ENCODE results near the gene MTCH1.

The MTCH1 gene

GRCh38 chr6:36985808-36986703, at the start of gene MTCH1:
TSS of gene MTCH1 (minus strand) at chr6:36986196. CDS start at chr6:36986173, 23 bp downstream.
- DNase-seq (ENCODE audit: low read depth) = peak; percentile 93

- DNase-seq (ENCODE audit: low read depth) = no peak
These were observed 48.1 kb upstream of the MTCH1 start for GRCh38 chr6:37033819-37034795.

- peak; percentile 24 for DNase-seq (ENCODE audit: low read depth)
These were observed 47.3 kb upstream of the MTCH1 start for GRCh38 chr6:37033255-37033654.

- no peak for DNase-seq (ENCODE audit: low read depth)
These were observed 46.2 kb upstream of the MTCH1 start for GRCh38 chr6:37032239-37032638.

GRCh38 chr6:37030599-37030998, 44.6 kb upstream of the MTCH1 start:
- no peak for DNase-seq (ENCODE audit: low read depth)

GRCh38 chr6:37029249-37029971, 43.4 kb upstream of the MTCH1 start:
- DNase-seq (ENCODE audit: low read depth) = peak; percentile 90

GRCh38 chr6:37027811-37028469, 41.9 kb upstream of the MTCH1 start:
- DNase-seq (ENCODE audit: low read depth) = no peak

- no peak for DNase-seq (ENCODE audit: low read depth)
These were observed 41.2 kb upstream of the MTCH1 start for GRCh38 chr6:37027036-37027720.

GRCh38 chr6:37025621-37026466, 39.8 kb upstream of the MTCH1 start:
- no peak for DNase-seq (ENCODE audit: low read depth)

GRCh38 chr6:37024656-37025337, 38.8 kb upstream of the MTCH1 start:
- DNase-seq (ENCODE audit: low read depth) = peak; percentile 51

GRCh38 chr6:37022135-37022863, 36.3 kb upstream of the MTCH1 start:
- DNase-seq (ENCODE audit: low read depth) = no peak

GRCh38 chr6:37021356-37022129, 35.5 kb upstream of the MTCH1 start:
- DNase-seq (ENCODE audit: low read depth) = peak; percentile 55

GRCh38 chr6:37020812-37021211, 34.8 kb upstream of the MTCH1 start:
- no peak for DNase-seq (ENCODE audit: low read depth)

GRCh38 chr6:37020381-37020780, 34.4 kb upstream of the MTCH1 start:
- DNase-seq (ENCODE audit: low read depth) = no peak

GRCh38 chr6:37019065-37019450, 33.1 kb upstream of the MTCH1 start:
- no peak for DNase-seq (ENCODE audit: low read depth)

- peak; percentile 89 for DNase-seq (ENCODE audit: low read depth)
These were observed 32.4 kb upstream of the MTCH1 start for GRCh38 chr6:37018198-37019064.
